H9 (cell line): ENCODE results near the gene ZBTB48. TPM values are rescaled to one million over a fixed set of nuclear protein-coding genes. Genes with fewer than 3 reads are reported as not detected.

ENCODE experiments used
- DNase-seq: peaks from one replicate; pipeline ENCODE4 v3.0.0-alpha.2; 2017
- H2AFZ ChIP-seq: one replicate; pipeline ENCODE4 v1.6.1; 2013; ENCODE audit warnings: mild to moderate bottlenecking, low read length, control low read depth, moderate library complexity
- H2AK5ac ChIP-seq: 2 replicates; pipeline ENCODE4 v1.6.1; 2013; ENCODE audit warnings: low read length, control low read depth, mixed read lengths; ENCODE audit not compliant: insufficient read length
- H2BK120ac ChIP-seq: one replicate; pipeline ENCODE4 v1.6.1; 2013; ENCODE audit warnings: low read depth, mild to moderate bottlenecking, low read length, control low read depth, inconsistent platforms; ENCODE audit not compliant: poor library complexity, severe bottlenecking
- H2BK12ac ChIP-seq: 2 replicates; pipeline ENCODE4 v1.6.1; 2013; ENCODE audit warnings: low read length, control low read depth, mixed read lengths, low read depth; ENCODE audit not compliant: insufficient read length
- H2BK15ac ChIP-seq: 2 replicates; pipeline ENCODE4 v1.6.1; 2013; ENCODE audit warnings: low read depth, low read length, control low read depth
- H2BK20ac ChIP-seq: one replicate; pipeline ENCODE4 v1.6.1; 2013; ENCODE audit warnings: low read depth, mild to moderate bottlenecking, low read length, control low read depth, inconsistent platforms; ENCODE audit not compliant: poor library complexity, severe bottlenecking
- H2BK5ac ChIP-seq: 2 replicates; pipeline ENCODE4 v1.6.1; 2013; ENCODE audit warnings: low read length, control low read depth, mixed read lengths; ENCODE audit not compliant: insufficient read length
- H3K14ac ChIP-seq: 2 replicates; pipeline ENCODE4 v1.6.1; 2013; ENCODE audit warnings: low read length, control low read depth; ENCODE audit not compliant: insufficient read depth
- H3K18ac ChIP-seq: 2 replicates; pipeline ENCODE4 v1.6.1; 2013; ENCODE audit warnings: low read depth, mild to moderate bottlenecking, mixed read lengths, low read length, control low read depth; ENCODE audit not compliant: insufficient read length
- H3K23ac ChIP-seq: 2 replicates; pipeline ENCODE4 v1.6.1; 2013; ENCODE audit warnings: low read length, control low read depth, mixed read lengths, low read depth; ENCODE audit not compliant: insufficient read length
- H3K23me2 ChIP-seq: 2 replicates; pipeline ENCODE4 v1.6.1; 2013; ENCODE audit warnings: low read depth, mild to moderate bottlenecking, mixed read lengths, low read length, control low read depth; ENCODE audit not compliant: insufficient read length, poor library complexity, severe bottlenecking
- H3K27ac ChIP-seq: 2 replicates; pipeline ENCODE4 v1.5.1; 2013; ENCODE audit warnings: low read length, control low read depth, mixed read lengths, low read depth; ENCODE audit not compliant: insufficient read length
- H3K27me3 ChIP-seq: 2 replicates; pipeline ENCODE4 v1.6.1; 2013; ENCODE audit warnings: low read length, control low read depth, inconsistent platforms; ENCODE audit not compliant: insufficient read depth
- H3K4ac ChIP-seq: 2 replicates; pipeline ENCODE4 v1.6.1; 2013; ENCODE audit warnings: low read depth, mild to moderate bottlenecking, control low read depth, inconsistent platforms, low read length, moderate library complexity
- H3K4me1 ChIP-seq: 2 replicates; pipeline ENCODE4 v1.6.1; 2013; ENCODE audit warnings: low read length, control low read depth, inconsistent platforms; ENCODE audit not compliant: insufficient read depth
- H3K4me2 ChIP-seq: 2 replicates; pipeline ENCODE4 v1.6.1; 2013; ENCODE audit warnings: low read length, control low read depth, mixed read lengths; ENCODE audit not compliant: insufficient read length, insufficient read depth
- H3K56ac ChIP-seq: 2 replicates; pipeline ENCODE4 v1.6.1; 2013; ENCODE audit warnings: low read depth, mild to moderate bottlenecking, mixed read lengths, low read length, control low read depth; ENCODE audit not compliant: insufficient read length
- H3K79me1 ChIP-seq: 2 replicates; pipeline ENCODE4 v1.6.1; 2013; ENCODE audit warnings: low read depth, mild to moderate bottlenecking, moderate library complexity, low read length, control low read depth, inconsistent platforms; ENCODE audit not compliant: insufficient read depth, poor library complexity, severe bottlenecking
- H3K79me2 ChIP-seq: 2 replicates; pipeline ENCODE4 v1.6.1; 2013; ENCODE audit warnings: low read length, control low read depth, inconsistent platforms; ENCODE audit not compliant: insufficient read depth
- H3K9ac ChIP-seq: 2 replicates; pipeline ENCODE4 v1.6.1; 2013; ENCODE audit warnings: low read length, control low read depth, mixed read lengths; ENCODE audit not compliant: insufficient read length; ENCODE audit errors: extremely low read depth
- H3K9me3 ChIP-seq: one replicate; pipeline ENCODE4 v1.6.1; 2013; ENCODE audit warnings: low read depth, low read length, inconsistent platforms; ENCODE audit not compliant: control insufficient read depth
- H3T11ph ChIP-seq: one replicate; pipeline ENCODE4 v1.6.1; 2013; ENCODE audit warnings: mild to moderate bottlenecking, low read length, control low read depth, inconsistent platforms
- H4K20me1 ChIP-seq: one replicate; pipeline ENCODE4 v1.6.1; 2013; ENCODE audit not compliant: control insufficient read depth, insufficient read length, insufficient read depth
- H4K5ac ChIP-seq: 2 replicates; pipeline ENCODE4 v1.6.1; 2013; ENCODE audit warnings: low read depth, mild to moderate bottlenecking, mixed read lengths, low read length, control low read depth; ENCODE audit not compliant: insufficient read length
- H4K8ac ChIP-seq: replicated peaks from 2 replicates; pipeline ENCODE4 v1.6.1; 2013; ENCODE audit warnings: low read length, control low read depth, mixed read lengths, low read depth; ENCODE audit not compliant: insufficient read length
- H4K91ac ChIP-seq: 2 replicates; pipeline ENCODE4 v1.6.1; 2013; ENCODE audit warnings: low read depth, mild to moderate bottlenecking, moderate library complexity, mixed read lengths, low read length, control low read depth; ENCODE audit not compliant: insufficient read length
- H3K27ac Mint-ChIP-seq, 3 experiments: 2 replicates in 2 of 3; 3 replicates in 1 of 3; pipeline ENCODE4 v1.8.0; 2020 to 2021; ENCODE audit warnings: mixed read lengths in 3 of 3, mild to moderate bottlenecking in 1 of 3, moderate library complexity in 1 of 3
- H3K27me3 Mint-ChIP-seq: 2 replicates; pipeline ENCODE4 v1.8.0; 2021; ENCODE audit warnings: low read depth, mild to moderate bottlenecking, moderate library complexity, mixed read lengths
- H3K36me3 Mint-ChIP-seq, 3 experiments: 2 replicates in 2 of 3; 3 replicates in 1 of 3; pipeline ENCODE4 v1.8.0; 2020 to 2021; ENCODE audit warnings: low read depth in 3 of 3, mixed read lengths in 3 of 3; ENCODE audit not compliant: insufficient read depth in 1 of 3
- H3K4me1 Mint-ChIP-seq, 2 experiments: 2 replicates each; pipeline ENCODE4 v1.8.0; 2020; ENCODE audit warnings: mixed read lengths in 2 of 2
- H3K4me3 Mint-ChIP-seq, 2 experiments: 2 replicates in 1 of 2; 3 replicates in 1 of 2; pipeline ENCODE4 v1.8.0; 2020 to 2021; ENCODE audit warnings: mild to moderate bottlenecking in 2 of 2, mixed read lengths in 2 of 2, moderate library complexity in 1 of 2
- H3K9me3 Mint-ChIP-seq, 2 experiments: 2 replicates in 1 of 2; 3 replicates in 1 of 2; pipeline ENCODE4 v1.8.0; 2020; ENCODE audit warnings: mild to moderate bottlenecking in 2 of 2, mixed read lengths in 2 of 2, moderate library complexity in 1 of 2
- WGBS: extraction: QIAGEN DNeasy Blood & Tissue Kit; methylation state at CpG from one replicate; pipeline ENCODE4 v1.1.7; 2013; ENCODE audit warnings: missing lambda C conversion rate, low lambda C conversion rate, mixed read lengths; ENCODE audit not compliant: insufficient read length; ENCODE audit errors: extremely low coverage; 5-methylcytosine and 5-hydroxymethylcytosine counted together
- total RNA-seq: library from RNA; stranded (reverse); gene quantifications from 2 replicates; pipeline ENCODE4 v1.2.1, GENCODE V29; 2021
- TF ChIP-seq, protein P1 (sequence below): fragments of 200-600 bp; sonication (generic); conservative IDR thresholded peaks from 3 replicates; pipeline ENCODE4 v1.8.0; 2021; ENCODE audit warnings: antibody characterized with exemption, mild to moderate bottlenecking

The ZBTB48 gene
- total RNA-seq, 1 experiment from 2014 or later = 33.2 TPM

DNA sequence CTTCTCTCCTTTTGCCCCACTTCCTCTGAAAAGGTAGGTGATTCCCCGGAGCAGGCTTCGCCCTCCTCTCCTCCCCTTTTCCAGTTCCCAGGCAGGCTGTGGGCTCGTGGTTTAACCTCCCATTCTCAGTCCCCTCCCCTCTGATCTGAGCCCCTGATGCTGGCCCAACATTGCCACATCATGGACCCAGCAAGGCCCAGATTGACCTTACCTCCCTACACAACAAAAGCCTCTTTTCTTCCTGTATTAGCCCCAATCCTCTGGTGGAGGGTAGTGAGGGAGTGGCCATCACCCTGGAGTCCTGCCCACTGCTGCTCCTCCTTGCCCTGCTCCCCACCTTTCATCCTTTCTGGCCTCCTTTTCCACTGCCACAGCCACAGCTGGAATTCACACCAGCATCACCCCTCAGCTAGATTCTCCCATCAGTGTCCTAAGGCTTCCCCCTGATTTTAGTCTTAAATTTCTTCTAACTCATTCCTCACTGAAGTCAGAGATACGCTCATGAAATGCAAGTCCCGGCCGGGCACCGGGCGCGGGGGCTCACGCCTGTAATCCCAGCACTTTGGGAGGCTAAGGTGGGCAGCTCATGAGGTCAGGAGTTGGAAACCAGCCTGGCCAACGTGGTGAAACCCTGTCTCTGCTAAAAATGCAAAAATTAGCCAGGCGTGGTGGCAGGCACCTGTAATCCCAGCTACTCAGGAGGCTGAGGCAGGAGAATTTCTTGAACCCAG lies 7.0 kb upstream of the ZBTB48 start:
- H4K8ac ChIP-seq = no peak overlapping the region
- H3K27me3 Mint-ChIP-seq = peaks cover 64% of the 10 kb centered on the region
- no CpG with 5 or more reads among the region's 12 CpGs for WGBS
- no peak overlapping the region for H2BK12ac ChIP-seq
- H3K27ac ChIP-seq = no peak overlapping the region
- H3K9me3 ChIP-seq = no peaks in the 10 kb centered on the region
- TF ChIP-seq, protein P1, sequence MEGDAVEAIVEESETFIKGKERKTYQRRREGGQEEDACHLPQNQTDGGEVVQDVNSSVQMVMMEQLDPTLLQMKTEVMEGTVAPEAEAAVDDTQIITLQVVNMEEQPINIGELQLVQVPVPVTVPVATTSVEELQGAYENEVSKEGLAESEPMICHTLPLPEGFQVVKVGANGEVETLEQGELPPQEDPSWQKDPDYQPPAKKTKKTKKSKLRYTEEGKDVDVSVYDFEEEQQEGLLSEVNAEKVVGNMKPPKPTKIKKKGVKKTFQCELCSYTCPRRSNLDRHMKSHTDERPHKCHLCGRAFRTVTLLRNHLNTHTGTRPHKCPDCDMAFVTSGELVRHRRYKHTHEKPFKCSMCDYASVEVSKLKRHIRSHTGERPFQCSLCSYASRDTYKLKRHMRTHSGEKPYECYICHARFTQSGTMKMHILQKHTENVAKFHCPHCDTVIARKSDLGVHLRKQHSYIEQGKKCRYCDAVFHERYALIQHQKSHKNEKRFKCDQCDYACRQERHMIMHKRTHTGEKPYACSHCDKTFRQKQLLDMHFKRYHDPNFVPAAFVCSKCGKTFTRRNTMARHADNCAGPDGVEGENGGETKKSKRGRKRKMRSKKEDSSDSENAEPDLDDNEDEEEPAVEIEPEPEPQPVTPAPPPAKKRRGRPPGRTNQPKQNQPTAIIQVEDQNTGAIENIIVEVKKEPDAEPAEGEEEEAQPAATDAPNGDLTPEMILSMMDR = no peak
- H3K27ac Mint-ChIP-seq = no peak overlapping the region
- H3T11ph ChIP-seq = no peak overlapping the region
- no peak overlapping the region; a peak in 1 of 5 replicates for H3K4me3 Mint-ChIP-seq
- no peak overlapping the region for H2AFZ ChIP-seq
- no peaks in the 10 kb centered on the region for H3K36me3 Mint-ChIP-seq
- no peaks in the 10 kb centered on the region; the same call in 1 of the 2 replicates for H3K4me1 ChIP-seq
- H2BK20ac ChIP-seq = no peak overlapping the region
- H3K4ac ChIP-seq = no peak overlapping the region
- no peak overlapping the region for H2BK5ac ChIP-seq
- no peak for DNase-seq
- no peak overlapping the region; the same call in 1 of the 2 replicates for H3K14ac ChIP-seq
- no peak overlapping the region for H2AK5ac ChIP-seq
- H2BK15ac ChIP-seq = no peak overlapping the region
- no peak overlapping the region for H3K56ac ChIP-seq
- H3K23me2 ChIP-seq = no peaks in the 10 kb centered on the region
- H3K18ac ChIP-seq = no peak overlapping the region
- peaks cover 6 to 8% of the 10 kb centered on the region in 2 experiments for H3K4me1 Mint-ChIP-seq
- 0 out of 2 replicates have a peak, but pooled peaks cover 2% of the 10 kb centered on the region for H3K27me3 ChIP-seq
- no peak overlapping the region for H2BK120ac ChIP-seq
- H3K23ac ChIP-seq = no peak overlapping the region
- H3K79me2 ChIP-seq = no peaks in the 10 kb centered on the region
- peaks cover 4% of the 10 kb centered on the region in 2 experiments; a peak in 2 of 5 replicates for H3K9me3 Mint-ChIP-seq
- no peaks in the 10 kb centered on the region for H3K79me1 ChIP-seq
- H4K20me1 ChIP-seq = no peaks in the 10 kb centered on the region
- no peak overlapping the region for H4K5ac ChIP-seq
- no peak overlapping the region for H3K4me2 ChIP-seq
- H4K91ac ChIP-seq = no peak overlapping the region
- H3K9ac ChIP-seq = no peak overlapping the region
